Vagina (tissue), 2 donors: ENCODE data around the gene RHBG.

Source experiments
- POLR2A ChIP-seq, 2 donors: fragments of 450-650 bp; IDR thresholded peaks; one replicate each; pipeline ENCODE4 v1.6.1; 2017; ENCODE audit warnings: antibody characterized with exemption in 2 of 2, mild to moderate bottlenecking in 2 of 2, moderate library complexity in 2 of 2
- TF ChIP-seq, protein P1 (sequence below), 3 experiments: fragments of 450-650 bp in 2 of 3; fragments of 200-600 bp in 1 of 3; sonication (generic) in 1 of 3; IDR thresholded peaks; one replicate each; pipeline ENCODE4 v1.5.1; 2017 to 2019; ENCODE audit warnings: antibody characterized with exemption in 3 of 3, mild to moderate bottlenecking in 2 of 3, moderate library complexity in 2 of 3

DNA sequence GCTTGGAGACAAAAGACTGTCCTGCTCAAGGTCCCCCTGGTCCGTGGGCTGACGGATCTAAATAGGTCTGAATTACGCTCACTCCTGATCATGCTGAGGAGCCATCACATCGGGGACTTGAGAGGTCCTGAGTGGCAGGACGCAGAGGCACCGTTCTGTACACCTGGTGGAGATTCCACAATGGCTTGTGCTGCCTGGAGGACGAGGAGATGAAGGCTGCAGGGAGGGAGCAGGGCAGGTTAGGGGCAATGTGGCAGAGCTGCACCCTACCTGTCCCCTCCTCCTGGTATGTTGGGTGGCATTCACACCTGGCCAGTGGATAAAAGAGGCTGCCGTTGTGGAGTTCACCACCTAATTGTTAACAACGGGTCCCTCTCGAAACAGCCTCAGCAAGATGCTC is 38.7 kb downstream of the RHBG start:
- no peak for TF ChIP-seq POLR2A (IDR thresholded peaks at IDR 0.05)
- TF ChIP-seq, protein P1, sequence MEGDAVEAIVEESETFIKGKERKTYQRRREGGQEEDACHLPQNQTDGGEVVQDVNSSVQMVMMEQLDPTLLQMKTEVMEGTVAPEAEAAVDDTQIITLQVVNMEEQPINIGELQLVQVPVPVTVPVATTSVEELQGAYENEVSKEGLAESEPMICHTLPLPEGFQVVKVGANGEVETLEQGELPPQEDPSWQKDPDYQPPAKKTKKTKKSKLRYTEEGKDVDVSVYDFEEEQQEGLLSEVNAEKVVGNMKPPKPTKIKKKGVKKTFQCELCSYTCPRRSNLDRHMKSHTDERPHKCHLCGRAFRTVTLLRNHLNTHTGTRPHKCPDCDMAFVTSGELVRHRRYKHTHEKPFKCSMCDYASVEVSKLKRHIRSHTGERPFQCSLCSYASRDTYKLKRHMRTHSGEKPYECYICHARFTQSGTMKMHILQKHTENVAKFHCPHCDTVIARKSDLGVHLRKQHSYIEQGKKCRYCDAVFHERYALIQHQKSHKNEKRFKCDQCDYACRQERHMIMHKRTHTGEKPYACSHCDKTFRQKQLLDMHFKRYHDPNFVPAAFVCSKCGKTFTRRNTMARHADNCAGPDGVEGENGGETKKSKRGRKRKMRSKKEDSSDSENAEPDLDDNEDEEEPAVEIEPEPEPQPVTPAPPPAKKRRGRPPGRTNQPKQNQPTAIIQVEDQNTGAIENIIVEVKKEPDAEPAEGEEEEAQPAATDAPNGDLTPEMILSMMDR (IDR thresholded peaks at IDR 0.05), result no peak
